ENCODE measurements around the gene CCNJ. TPM values are rescaled to one million over a fixed set of nuclear protein-coding genes. Genes with fewer than 3 reads are reported as not detected.

Gene CCNJ
- total RNA-seq, 2 donors from 2014 or later = 24.4 to 25.7 TPM

GRCh38 chr10:96082153-96082552 lies 38.8 kb downstream of the CCNJ start:
- H3K4me3 Mint-ChIP-seq = no peak overlapping the region
- H3K4me1 Mint-ChIP-seq = no peaks in the 10 kb centered on the region
- no peaks in the 10 kb centered on the region for H3K36me3 ChIP-seq (ENCODE audit: control insufficient read depth, insufficient read depth, low read length)
- no peaks in the 10 kb centered on the region for H3K9me3 ChIP-seq (ENCODE audit: control insufficient read depth, low read length)
- H3K36me3 Mint-ChIP-seq (ENCODE audit: low read depth) = no peaks in the 10 kb centered on the region
- no peak overlapping the region for H3K27ac Mint-ChIP-seq
- no peak overlapping the region for H3K9ac ChIP-seq (ENCODE audit: extremely low read depth, low read length, poor library complexity, severe bottlenecking)
- 92 to 100% methylated on average over 2 of the region's 2 CpGs for WGBS, 2 experiments (ENCODE audit: insufficient coverage in 1 of 2, insufficient read length in 1 of 2)
- H3K9me3 Mint-ChIP-seq = no peaks in the 10 kb centered on the region
- no peaks in the 10 kb centered on the region for H3K4me1 ChIP-seq (ENCODE audit: control insufficient read depth, insufficient read depth, low read length)
- DNase-seq = no peak
- no peak for TF ChIP-seq CTCF (conservative IDR thresholded peaks at IDR 0.05)
- H3K27ac ChIP-seq (ENCODE audit: low read depth, low read length) = no peak overlapping the region
- H3K27me3 Mint-ChIP-seq (ENCODE audit: insufficient read depth) = no peaks in the 10 kb centered on the region
- H3K4me3 ChIP-seq (ENCODE audit: low read length) = no peak overlapping the region
- no peaks in the 10 kb centered on the region for H3K27me3 ChIP-seq (ENCODE audit: control insufficient read depth, insufficient read depth, low read length, poor library complexity, severe bottlenecking)

DNA sequence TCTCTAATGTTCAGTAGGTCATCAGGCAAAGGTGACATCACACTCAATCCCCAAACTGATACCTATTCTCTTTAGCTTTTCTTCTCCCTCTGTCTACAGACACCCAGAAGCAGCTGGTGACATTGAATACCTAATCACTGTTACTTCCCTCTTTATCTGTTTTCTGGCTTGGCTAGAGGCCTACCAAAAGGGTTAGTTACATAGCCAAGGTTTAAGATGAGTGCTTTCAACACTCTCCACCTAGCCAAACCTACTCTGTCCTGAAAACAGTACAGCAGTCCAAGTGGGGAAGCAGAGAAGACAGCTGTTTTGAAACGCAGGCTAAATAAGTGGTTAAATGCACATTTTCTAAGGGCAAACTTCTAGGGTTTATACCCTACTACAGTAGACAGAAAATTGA lies 39.4 kb downstream of the CCNJ start:
- no peak for TF ChIP-seq CTCF (conservative IDR thresholded peaks at IDR 0.05)
- H3K27me3 Mint-ChIP-seq (ENCODE audit: insufficient read depth) = no peaks in the 10 kb centered on the region
- Histone ChIP-seq H3K36me3 (ENCODE audit: control insufficient read depth, insufficient read depth, low read length) (no peaks in the 10 kb centered on the region), H3K9ac (ENCODE audit: extremely low read depth, low read length, poor library complexity, severe bottlenecking) (no peak overlapping the region), H3K4me3 (ENCODE audit: low read length) (no peak overlapping the region), H3K4me1 (ENCODE audit: control insufficient read depth, insufficient read depth, low read length) (no peaks in the 10 kb centered on the region), H3K27me3 (ENCODE audit: control insufficient read depth, insufficient read depth, low read length, poor library complexity, severe bottlenecking) (no peaks in the 10 kb centered on the region), H3K27ac (ENCODE audit: low read depth, low read length) (no peak overlapping the region), H3K9me3 (ENCODE audit: control insufficient read depth, low read length) (no peaks in the 10 kb centered on the region)
- H3K4me1 Mint-ChIP-seq = no peaks in the 10 kb centered on the region
- DNase-seq = no peak
- H3K27ac Mint-ChIP-seq = no peak overlapping the region
- 71 to 79% methylated on average over 1 of the region's 1 CpG for whole genome bisulfite sequencing, 2 experiments (ENCODE audit: insufficient coverage in 1 of 2, insufficient read length in 1 of 2)
- H3K4me3 Mint-ChIP-seq = no peak overlapping the region
- H3K36me3 Mint-ChIP-seq (ENCODE audit: low read depth) = no peaks in the 10 kb centered on the region
- no peaks in the 10 kb centered on the region for H3K9me3 Mint-ChIP-seq

GRCh38 chr10:96089116-96089515 lies 45.7 kb downstream of the CCNJ start:
- H3K4me3 Mint-ChIP-seq = no peak overlapping the region
- H3K9me3 ChIP-seq (ENCODE audit: control insufficient read depth, low read length) = no peaks in the 10 kb centered on the region
- H3K27ac Mint-ChIP-seq = no peak overlapping the region
- no peaks in the 10 kb centered on the region for H3K27me3 ChIP-seq (ENCODE audit: control insufficient read depth, insufficient read depth, low read length, poor library complexity, severe bottlenecking)
- no peaks in the 10 kb centered on the region for H3K9me3 Mint-ChIP-seq
- H3K9ac ChIP-seq (ENCODE audit: extremely low read depth, low read length, poor library complexity, severe bottlenecking) = no peak overlapping the region
- H3K4me1 ChIP-seq (ENCODE audit: control insufficient read depth, insufficient read depth, low read length) = no peaks in the 10 kb centered on the region
- H3K36me3 Mint-ChIP-seq (ENCODE audit: low read depth) = no peaks in the 10 kb centered on the region
- no peak for TF ChIP-seq CTCF (conservative IDR thresholded peaks at IDR 0.05)
- H3K27me3 Mint-ChIP-seq (ENCODE audit: insufficient read depth) = peaks cover 5% of the 10 kb centered on the region
- no peaks in the 10 kb centered on the region for H3K4me1 Mint-ChIP-seq
- WGBS, 2 experiments (ENCODE audit: insufficient coverage in 1 of 2, insufficient read length in 1 of 2) = 87 to 100% methylated on average over 1 to 2 of the region's 2 CpGs
- no peak overlapping the region for H3K4me3 ChIP-seq (ENCODE audit: low read length)
- H3K27ac ChIP-seq (ENCODE audit: low read depth, low read length) = no peak overlapping the region
- H3K36me3 ChIP-seq (ENCODE audit: control insufficient read depth, insufficient read depth, low read length) = no peaks in the 10 kb centered on the region
- DNase-seq = no peak

Measured in endodermal cell (in vitro differentiated cells).